ENCODE data around the gene SAPCD2.

SAPCD2 gene

GRCh38 chr9:137084526-137084925 is 14.2 kb upstream of the SAPCD2 start:
- no peak overlapping the region for H3K4me3 ChIP-seq (ENCODE audit: low read depth, low read length)
- DNase-seq (ENCODE audit: low read depth) = no peak

- peak; percentile 84 for DNase-seq (ENCODE audit: low read depth)
- H3K4me3 ChIP-seq (ENCODE audit: low read depth, low read length) = no peak overlapping the region
These were observed 13.1 kb upstream of the SAPCD2 start for GRCh38 chr9:137083394-137084004.

GRCh38 chr9:137082925-137083290 is 12.6 kb upstream of the SAPCD2 start:
- no peak overlapping the region for H3K4me3 ChIP-seq (ENCODE audit: low read depth, low read length)
- DNase-seq (ENCODE audit: low read depth) = no peak

- H3K4me3 ChIP-seq (ENCODE audit: low read depth, low read length) = no peak overlapping the region
- DNase-seq (ENCODE audit: low read depth) = no peak
These were observed 12.0 kb upstream of the SAPCD2 start for GRCh38 chr9:137082222-137082924.

GRCh38 chr9:137080260-137081122 is 10.1 kb upstream of the SAPCD2 start:
- H3K4me3 ChIP-seq (ENCODE audit: low read depth, low read length) = no peak overlapping the region

GRCh38 chr9:137079401-137079787 is 9.0 kb upstream of the SAPCD2 start:
- H3K4me3 ChIP-seq (ENCODE audit: low read depth, low read length) = no peak overlapping the region
- DNase-seq (ENCODE audit: low read depth) = no peak

More at GRCh38 chr9:137080260-137081122, 10.1 kb upstream of the SAPCD2 start:
- no peak for DNase-seq (ENCODE audit: low read depth)

GRCh38 chr9:137078701-137079400 is 8.5 kb upstream of the SAPCD2 start:
- H3K4me3 ChIP-seq (ENCODE audit: low read depth, low read length) = peak overlapping the region; percentile 64
- DNase-seq (ENCODE audit: low read depth) = no peak

- peak overlapping the region; percentile 64 for H3K4me3 ChIP-seq (ENCODE audit: low read depth, low read length)
- DNase-seq (ENCODE audit: low read depth) = no peak
These were observed 7.7 kb upstream of the SAPCD2 start for GRCh38 chr9:137077758-137078693.

- no peak for DNase-seq (ENCODE audit: low read depth)
- peak within 1 kb of the TSS; percentile 64 for H3K4me3 ChIP-seq (ENCODE audit: low read depth, low read length)
These were observed 6.8 kb upstream of the SAPCD2 start, which contains the start of gene UAP1L1 for GRCh38 chr9:137077010-137077747. TSS of gene UAP1L1 (plus strand) at chr9:137077517. CDS start at chr9:137077533, 16 bp downstream.

GRCh38 chr9:137076636-137077009 is 6.3 kb upstream of the SAPCD2 start:
- DNase-seq (ENCODE audit: low read depth) = no peak

GRCh38 chr9:137075275-137075775 is 5.0 kb upstream of the SAPCD2 start:
- no peak for DNase-seq (ENCODE audit: low read depth)
- H3K4me3 ChIP-seq (ENCODE audit: low read depth, low read length) = no peak overlapping the region

More at GRCh38 chr9:137076636-137077009, 6.3 kb upstream of the SAPCD2 start:
- peak overlapping the region; percentile 40 for H3K4me3 ChIP-seq (ENCODE audit: low read depth, low read length)

GRCh38 chr9:137074657-137075274 is 4.4 kb upstream of the SAPCD2 start:
- H3K4me3 ChIP-seq (ENCODE audit: low read depth, low read length) = no peak overlapping the region
- DNase-seq (ENCODE audit: low read depth) = no peak

- H3K4me3 ChIP-seq (ENCODE audit: low read depth, low read length) = no peak overlapping the region
- no peak for DNase-seq (ENCODE audit: low read depth)
These were observed 3.6 kb upstream of the SAPCD2 start for GRCh38 chr9:137073992-137074399.

GRCh38 chr9:137071282-137071681 is 925 bp upstream of the SAPCD2 start:
- no peak for DNase-seq (ENCODE audit: low read depth)
- no peak overlapping the region for H3K4me3 ChIP-seq (ENCODE audit: low read depth, low read length)

- no peak for DNase-seq (ENCODE audit: low read depth)
These were observed 534 bp upstream of the SAPCD2 start for GRCh38 chr9:137070906-137071275.

GRCh38 chr9:137069508-137070091 is 757 bp downstream of the SAPCD2 start:
- H3K4me3 ChIP-seq (ENCODE audit: low read depth, low read length) = peak overlapping the region; percentile 22
- DNase-seq (ENCODE audit: low read depth) = no peak

More at GRCh38 chr9:137070906-137071275, 534 bp upstream of the SAPCD2 start:
- peak overlapping the region; percentile 40 for H3K4me3 ChIP-seq (ENCODE audit: low read depth, low read length)

All from skeletal muscle cell (primary cell).